Neural cell (in vitro differentiated cells): ENCODE measurements around the gene CEBPA. TPM values are rescaled to one million over a fixed set of nuclear protein-coding genes. Genes with fewer than 3 reads are reported as not detected.

ENCODE experiments used
- H2AFZ ChIP-seq: fragments of 200-600, 300-800 bp; sonication (generic), shearing (Covaris generic); 2 replicates; pipeline ENCODE4 v1.6.0; 2014; ENCODE audit warnings: low read depth, mild to moderate bottlenecking, antibody characterized with exemption, low read length, moderate library complexity
- H3F3A ChIP-seq: fragments of 200-600 bp; shearing (Covaris generic); 2 replicates; pipeline ENCODE4 v1.6.1; 2016; ENCODE audit warnings: mild to moderate bottlenecking, moderate library complexity, mixed read lengths, antibody characterized with exemption, low read length; ENCODE audit not compliant: insufficient read depth, poor library complexity, severe bottlenecking
- H3K27ac ChIP-seq: fragments of 200-600, 300-800 bp; sonication (generic), shearing (Covaris generic); 2 replicates; pipeline ENCODE4 v1.5.1; 2014; ENCODE audit warnings: mild to moderate bottlenecking, low read length, moderate library complexity
- H3K27me3 ChIP-seq: fragments of 300-800, 200-600 bp; sonication (generic), shearing (Covaris generic); 2 replicates; pipeline ENCODE4 v1.6.0; 2014; ENCODE audit warnings: mild to moderate bottlenecking, low read depth, low read length, moderate library complexity; ENCODE audit not compliant: insufficient read depth
- H3K36me3 ChIP-seq: fragments of 300-800, 200-600 bp; sonication (generic), shearing (Covaris generic); 2 replicates; pipeline ENCODE4 v1.5.1; 2014; ENCODE audit warnings: mild to moderate bottlenecking, antibody characterized with exemption, low read length, moderate library complexity; ENCODE audit not compliant: insufficient read depth
- H3K4me2 ChIP-seq: fragments of 300-800, 200-600 bp; sonication (generic), shearing (Covaris generic); 2 replicates; pipeline ENCODE4 v1.6.0; 2014; ENCODE audit warnings: mild to moderate bottlenecking, low read length
- H3K4me3 ChIP-seq: fragments of 300-800, 200-600 bp; sonication (generic), shearing (Covaris generic); 2 replicates; pipeline ENCODE4 v1.5.1; 2014; ENCODE audit warnings: mild to moderate bottlenecking, low read length, moderate library complexity
- H3K79me2 ChIP-seq: fragments of 200-600 bp; shearing (Covaris generic); replicated peaks from 2 replicates; pipeline ENCODE4 v1.6.0; 2014; ENCODE audit warnings: mild to moderate bottlenecking, low read length, moderate library complexity; ENCODE audit not compliant: insufficient read depth
- H3K9ac ChIP-seq: fragments of 300-800, 200-600 bp; sonication (generic), shearing (Covaris generic); 2 replicates; pipeline ENCODE4 v1.6.1; 2016; ENCODE audit warnings: mild to moderate bottlenecking, low read length, mixed read lengths
- H3K9me2 ChIP-seq: fragments of 200-600 bp; shearing (Covaris generic); 2 replicates; pipeline ENCODE4 v1.6.1; 2016; ENCODE audit warnings: mild to moderate bottlenecking, low read length, mixed read lengths; ENCODE audit not compliant: insufficient read depth
- H3K9me3 ChIP-seq: fragments of 200-600, 300-800 bp; sonication (generic), shearing (Covaris generic); 2 replicates; pipeline ENCODE4 v1.6.1; 2016; ENCODE audit warnings: mild to moderate bottlenecking, mixed run types, low read length, moderate library complexity, mixed read lengths
- H4K20me1 ChIP-seq: fragments of 200-600 bp; shearing (Covaris generic); 2 replicates; pipeline ENCODE4 v1.6.1; 2016; ENCODE audit warnings: mild to moderate bottlenecking, mixed run types; ENCODE audit not compliant: insufficient read depth
- CTCF ChIP-seq: fragments of 450-650 bp; IDR thresholded peaks from 2 replicates; pipeline ENCODE4 v1.5.1; 2014; ENCODE audit warnings: antibody characterized with exemption, mild to moderate bottlenecking, moderate library complexity; ENCODE audit not compliant: poor library complexity, severe bottlenecking
- EP300 ChIP-seq: fragments of 450-650 bp; conservative IDR thresholded peaks from 2 replicates; pipeline ENCODE4 v1.6.1; 2014; ENCODE audit warnings: antibody characterized with exemption, mild to moderate bottlenecking, moderate library complexity; ENCODE audit not compliant: poor library complexity, severe bottlenecking
- EZH2 ChIP-seq: fragments of 200-600, 300-800 bp; shearing (Covaris generic), sonication (generic); IDR thresholded peaks from 2 replicates; pipeline ENCODE4 v1.6.1; 2014; ENCODE audit warnings: antibody characterized with exemption, low read length, borderline replicate concordance, mild to moderate bottlenecking; ENCODE audit not compliant: insufficient read depth, poor library complexity, severe bottlenecking
- MXI1 ChIP-seq: fragments of 450-650 bp; conservative IDR thresholded peaks from 2 replicates; pipeline ENCODE4 v1.6.1; 2014; ENCODE audit warnings: antibody characterized with exemption, mild to moderate bottlenecking; ENCODE audit not compliant: poor library complexity, severe bottlenecking
- POLR2AphosphoS5 ChIP-seq: IDR thresholded peaks from 2 replicates; pipeline ENCODE4 v1.6.1; 2012
- RAD21 ChIP-seq: fragments of 450-650 bp; conservative IDR thresholded peaks from 2 replicates; pipeline ENCODE4 v1.6.1; 2014; ENCODE audit warnings: antibody characterized with exemption, mild to moderate bottlenecking, moderate library complexity
- REST ChIP-seq: IDR thresholded peaks from 2 replicates; pipeline ENCODE4 v1.6.1; 2012; ENCODE audit warnings: borderline replicate concordance
- SMC3 ChIP-seq: fragments of 450-650 bp; conservative IDR thresholded peaks from 2 replicates; pipeline ENCODE4 v1.6.1; 2014; ENCODE audit warnings: antibody characterized with exemption, mild to moderate bottlenecking, moderate library complexity; ENCODE audit not compliant: poor library complexity
- TAF1 ChIP-seq: IDR thresholded peaks from 2 replicates; pipeline ENCODE4 v1.6.1; 2012; ENCODE audit warnings: low read depth
- polyA plus RNA-seq: library from polyadenylated mRNA; depleted of rRNA; stranded (reverse); fragments of >200 nt; gene quantifications from 2 replicates; pipeline ENCODE4 v1.2.3, GENCODE V29; 2014

The CEBPA gene
- polyA plus RNA-seq, 1 donor from 2014 or later = 2.6 TPM

- Histone ChIP-seq H3K79me2 (no peaks in the 10 kb centered on the region), H2AFZ (no peak overlapping the region), H3K9me3 (no peaks in the 10 kb centered on the region), H4K20me1 (no peaks in the 10 kb centered on the region), H3K36me3 (no peaks in the 10 kb centered on the region), H3K9ac (no peak overlapping the region), H3K27me3 (no peaks in the 10 kb centered on the region), H3K4me3 (no peak overlapping the region), H3F3A (no peaks in the 10 kb centered on the region), H3K9me2 (no peaks in the 10 kb centered on the region), H3K27ac (no peak overlapping the region), H3K4me2 (no peak overlapping the region)
- TF ChIP-seq POLR2AphosphoS5 = no peak
- TF ChIP-seq CTCF = no peak
- TF ChIP-seq EP300 = no peak
- no peak for TF ChIP-seq MXI1
- no peak for TF ChIP-seq TAF1
- no peak for TF ChIP-seq SMC3
- TF ChIP-seq REST = no peak
- TF ChIP-seq EZH2 = no peak
- TF ChIP-seq RAD21 = no peak
These were observed 23.6 kb upstream of the CEBPA start for GRCh38 chr19:33325920-33326319.

GRCh38 chr19:33324628-33325027, 22.3 kb upstream of the CEBPA start:
- Histone ChIP-seq H3K79me2 (no peaks in the 10 kb centered on the region), H3K27ac (no peak overlapping the region), H3K9ac (no peak overlapping the region), H3K27me3 (no peaks in the 10 kb centered on the region), H3K4me2 (no peak overlapping the region), H2AFZ (no peak overlapping the region), H3K9me2 (no peaks in the 10 kb centered on the region), H4K20me1 (no peaks in the 10 kb centered on the region), H3F3A (no peaks in the 10 kb centered on the region), H3K36me3 (no peaks in the 10 kb centered on the region), H3K9me3 (no peaks in the 10 kb centered on the region), H3K4me3 (no peak overlapping the region)
- TF ChIP-seq TAF1 (no peak), CTCF (no peak), RAD21 (no peak), SMC3 (no peak), REST (no peak), MXI1 (no peak), EZH2 (no peak), POLR2AphosphoS5 (no peak), EP300 (no peak)
